ENCODE results near the gene ETFBKMT.

GRCh38 chr12:31664038-31664437, 4.5 kb downstream of the ETFBKMT start:
- TF ChIP-seq EZH2phosphoT487 (IDR thresholded peaks at IDR 0.05; ENCODE audit: low read length) (no peak), CTCF (IDR thresholded peaks at IDR 0.05; ENCODE audit: low read length) (no peak), EZH2 (optimal IDR thresholded peaks at IDR 0.05; ENCODE audit: low read depth, low read length) (no peak)
